Natural killer cell treated with Interleukin-12 subunit alpha and Interleukin-12 subunit beta and Interleukin-15 and Interleukin-18, amount 100 ng/mL, for 72 hours (primary cell): ENCODE results near the gene ZMIZ1. TPM values are rescaled to one million over a fixed set of nuclear protein-coding genes. Genes with fewer than 3 reads are reported as not detected.

Experiments used
- ATAC-seq, 2 donors: fragments of 150-1000 bp; cut with Tn5 transposase in 1 of 2; sonication (Bioruptor Pico), chemical (Tn5 transposase) in 1 of 2; 2 replicates each; pipeline ENCODE4 v1.10.0; 2021
- DNase-seq: peaks from one replicate; pipeline ENCODE4 v3.0.0; 2022; ENCODE audit warnings: low spot score
- H3K27ac Mint-ChIP-seq, 2 donors: 1 replicate in 1 of 2; 2 replicates in 1 of 2; pipeline ENCODE4 v1.8.0; 2022; ENCODE audit warnings: mixed read lengths in 2 of 2, mild to moderate bottlenecking in 1 of 2, moderate library complexity in 1 of 2
- H3K27me3 Mint-ChIP-seq, 2 donors: 1 replicate in 1 of 2; 2 replicates in 1 of 2; pipeline ENCODE4 v1.8.0; 2022; ENCODE audit warnings: mixed read lengths in 2 of 2
- H3K36me3 Mint-ChIP-seq: one replicate; pipeline ENCODE4 v1.8.0; 2022; ENCODE audit warnings: mixed read lengths
- H3K4me1 Mint-ChIP-seq, 2 donors: 1 replicate in 1 of 2; 2 replicates in 1 of 2; pipeline ENCODE4 v1.8.0; 2022; ENCODE audit warnings: low read depth in 2 of 2, mixed read lengths in 2 of 2, mild to moderate bottlenecking in 1 of 2
- H3K4me3 Mint-ChIP-seq: one replicate; pipeline ENCODE4 v1.8.0; 2022; ENCODE audit warnings: mixed read lengths
- H3K9me3 Mint-ChIP-seq: 2 replicates; pipeline ENCODE4 v1.8.0; 2022; ENCODE audit warnings: mixed read lengths
- total RNA-seq, 2 donors: library from RNA; stranded (reverse); gene quantifications; one replicate each; pipeline ENCODE4 v1.2.3, GENCODE V29; 2022

ZMIZ1 gene
- total RNA-seq, 2 donors from 2014 or later: 49.7 to 54.4 TPM

GRCh38 chr10:79313911-79314439 lies 245.2 kb downstream of the ZMIZ1 start:
- Mint-ChIP-seq H3K27ac (peak overlapping the region in 1 of 2 donors; percentile 79), H3K27me3 (no peaks in the 10 kb centered on the region), H3K9me3 (peaks cover 3% of the 10 kb centered on the region), H3K36me3 (no peaks in the 10 kb centered on the region), H3K4me3 (no peak overlapping the region), H3K4me1 (peaks cover 33 to 44% of the 10 kb centered on the region in 2 donors)
- ATAC-seq: no peak
- DNase-seq: no peak

GRCh38 chr10:79314761-79315601 lies 246.2 kb downstream of the ZMIZ1 start:
- Mint-ChIP-seq H3K9me3 (peaks cover 4% of the 10 kb centered on the region), H3K4me1 (peaks cover 43 to 49% of the 10 kb centered on the region in 2 donors), H3K36me3 (no peaks in the 10 kb centered on the region), H3K27ac (peak overlapping the region in 1 of 2 donors; percentile 79), H3K4me3 (no peak overlapping the region), H3K27me3 (no peaks in the 10 kb centered on the region)
- ATAC-seq (no peak), DNase-seq (peak; percentile 45)

DNA sequence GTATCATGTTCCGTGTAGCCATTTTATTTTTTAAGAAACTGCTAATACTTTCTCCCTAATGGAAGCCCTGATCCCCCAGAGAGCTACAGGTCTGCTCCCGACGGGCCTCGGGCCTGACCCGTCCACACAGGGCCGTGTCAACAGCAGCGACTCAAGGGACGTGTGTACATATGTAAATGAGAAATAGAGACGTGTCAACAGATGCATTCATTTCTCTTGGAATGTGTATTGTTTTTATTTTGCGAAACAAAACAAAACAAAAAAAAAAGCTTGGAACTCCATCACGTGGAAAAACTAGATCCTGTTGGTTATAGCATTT lies 246.8 kb downstream of the ZMIZ1 start:
- H3K4me3 Mint-ChIP-seq: no peak overlapping the region
- H3K9me3 Mint-ChIP-seq: peaks cover 4% of the 10 kb centered on the region
- ATAC-seq: no peak
- no peaks in the 10 kb centered on the region for H3K36me3 Mint-ChIP-seq
- H3K27ac Mint-ChIP-seq: peak overlapping the region in 1 of 2 donors; percentile 70
- peaks cover 49 to 55% of the 10 kb centered on the region in 2 donors for H3K4me1 Mint-ChIP-seq
- no peak for DNase-seq
- no peaks in the 10 kb centered on the region for H3K27me3 Mint-ChIP-seq

DNA sequence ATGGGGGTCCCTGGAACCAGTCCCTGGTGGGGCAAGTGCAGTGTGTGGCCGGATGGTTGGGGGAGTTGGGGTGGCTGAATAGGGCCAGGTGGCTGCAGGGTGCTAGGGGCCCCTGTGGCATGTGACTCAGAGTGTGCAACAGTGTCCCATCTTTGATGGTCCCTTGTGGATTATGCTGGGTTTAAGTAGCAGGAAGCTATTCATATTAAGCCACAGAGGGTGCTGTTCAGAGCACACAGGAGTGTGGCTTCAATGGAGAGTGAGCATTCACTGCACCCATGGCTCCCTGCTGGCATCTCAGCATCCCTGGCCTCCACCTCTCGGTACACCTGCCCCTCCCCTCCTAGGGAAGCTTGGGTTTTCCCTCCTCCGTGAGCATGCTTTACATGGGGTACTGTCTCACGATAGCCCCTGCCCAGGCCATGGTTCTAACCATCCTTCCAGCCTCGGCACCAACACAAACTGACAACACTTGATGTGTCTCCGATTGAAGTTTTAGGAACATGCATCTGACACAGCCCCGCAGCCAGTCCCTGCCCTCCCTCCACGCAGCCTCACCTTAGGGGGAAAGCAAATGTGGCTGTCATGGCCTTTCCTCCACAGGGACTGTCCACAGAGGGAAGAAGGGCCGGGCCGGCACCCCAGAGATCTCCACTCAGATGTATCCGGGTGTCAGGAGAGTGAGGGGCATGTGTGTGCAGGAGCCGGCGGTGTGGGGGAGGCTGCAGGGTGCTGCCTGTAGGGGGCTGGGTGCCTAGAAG lies 248.1 kb downstream of the ZMIZ1 start:
- Mint-ChIP-seq H3K27me3 (no peaks in the 10 kb centered on the region), H3K36me3 (no peaks in the 10 kb centered on the region), H3K4me1 (peaks cover 60 to 64% of the 10 kb centered on the region in 2 donors), H3K9me3 (peaks cover 4% of the 10 kb centered on the region), H3K4me3 (peak overlapping the region; percentile 92), H3K27ac (no peak overlapping the region)
- DNase-seq (peak; percentile 61), ATAC-seq (peak; percentile 11 to 73)

GRCh38 chr10:79318369-79318768 lies 249.6 kb downstream of the ZMIZ1 start:
- H3K4me1 Mint-ChIP-seq: peaks cover 73 to 75% of the 10 kb centered on the region in 2 donors
- no peaks in the 10 kb centered on the region for H3K27me3 Mint-ChIP-seq
- peak overlapping the region; percentile 92 for H3K4me3 Mint-ChIP-seq
- ATAC-seq: no peak
- H3K36me3 Mint-ChIP-seq: no peaks in the 10 kb centered on the region
- no peak overlapping the region for H3K27ac Mint-ChIP-seq
- peaks cover 4% of the 10 kb centered on the region for H3K9me3 Mint-ChIP-seq
- DNase-seq: no peak

DNA sequence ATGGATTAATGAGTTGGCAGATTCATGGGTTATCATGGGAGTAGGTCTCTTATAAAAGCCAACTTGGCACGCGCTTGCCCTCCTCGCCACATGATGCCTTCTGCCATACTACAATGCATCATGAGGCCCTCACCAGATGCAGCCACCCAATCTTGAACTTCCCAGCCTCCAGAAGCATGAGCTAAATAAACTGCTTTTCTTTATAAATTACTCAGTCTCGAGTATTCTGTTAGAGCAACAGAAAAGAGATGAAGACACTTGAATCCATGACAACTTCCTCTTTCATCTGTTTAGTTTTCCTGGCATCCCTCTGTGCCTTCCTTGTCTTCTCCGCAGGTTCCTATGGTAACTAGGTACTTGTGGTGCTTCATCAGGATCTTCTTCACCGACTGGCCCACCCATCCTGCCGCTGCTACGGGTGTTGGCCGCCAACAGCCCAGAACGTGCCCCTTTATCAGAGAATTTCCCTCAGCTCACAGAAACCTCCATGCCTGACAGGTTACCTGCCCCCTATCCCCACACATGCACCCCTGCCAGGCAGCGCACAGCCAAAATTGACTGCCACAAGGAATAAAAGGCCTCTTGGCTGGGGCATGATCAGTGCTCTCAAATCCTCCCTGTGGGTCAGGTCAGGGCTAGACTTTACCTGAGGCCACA lies 250.5 kb downstream of the ZMIZ1 start:
- H3K27ac Mint-ChIP-seq: no peak overlapping the region
- ATAC-seq: no peak
- no peaks in the 10 kb centered on the region for H3K36me3 Mint-ChIP-seq
- no peaks in the 10 kb centered on the region for H3K27me3 Mint-ChIP-seq
- H3K4me3 Mint-ChIP-seq: peak overlapping the region; percentile 92
- peak; percentile 32 for DNase-seq
- peaks cover 80 to 82% of the 10 kb centered on the region in 2 donors for H3K4me1 Mint-ChIP-seq
- peaks cover 4% of the 10 kb centered on the region for H3K9me3 Mint-ChIP-seq

GRCh38 chr10:79320316-79320715 lies 251.6 kb downstream of the ZMIZ1 start:
- peak; percentile 20 for DNase-seq
- Mint-ChIP-seq H3K36me3 (no peaks in the 10 kb centered on the region), H3K4me1 (peaks cover 88 to 91% of the 10 kb centered on the region in 2 donors), H3K4me3 (peak overlapping the region; percentile 92), H3K27me3 (no peaks in the 10 kb centered on the region), H3K9me3 (peaks cover 4% of the 10 kb centered on the region), H3K27ac (no peak overlapping the region)
- ATAC-seq: no peak

DNA sequence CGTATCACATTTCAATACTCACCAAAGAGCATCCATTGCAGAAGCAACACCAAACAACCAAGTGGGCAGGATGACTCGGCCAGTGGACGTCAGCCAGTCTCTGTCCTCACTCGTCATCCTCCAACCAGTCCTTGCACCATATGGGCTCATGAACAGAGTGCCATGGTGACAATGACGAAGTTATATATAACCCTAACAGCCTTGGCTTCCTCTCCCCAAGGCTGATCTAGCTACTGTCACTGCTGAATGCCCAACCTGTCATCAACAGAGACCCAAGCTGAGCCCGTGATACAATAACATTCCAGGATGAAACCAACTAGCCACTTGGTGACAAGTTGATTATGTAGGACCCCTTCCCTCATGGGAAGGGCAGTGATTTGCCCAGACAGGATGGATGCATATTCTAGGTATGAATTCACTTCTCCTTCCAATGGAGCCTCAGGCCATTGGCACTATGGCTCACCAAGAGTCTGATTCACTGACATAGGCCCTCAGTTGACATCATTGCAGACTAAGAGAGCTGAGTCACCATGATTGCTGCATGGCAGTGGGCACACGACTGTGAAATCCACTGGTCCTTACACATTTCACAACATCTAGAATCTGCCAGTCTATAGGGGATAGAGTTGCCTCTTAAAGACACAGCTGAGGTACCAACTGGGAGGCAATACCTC lies 252.2 kb downstream of the ZMIZ1 start:
- Mint-ChIP-seq H3K4me3 (peak overlapping the region; percentile 92), H3K9me3 (peaks cover 4% of the 10 kb centered on the region), H3K4me1 (peaks cover 83 to 87% of the 10 kb centered on the region in 2 donors), H3K27ac (no peak overlapping the region), H3K36me3 (no peaks in the 10 kb centered on the region), H3K27me3 (no peaks in the 10 kb centered on the region)
- DNase-seq (peak; percentile 76), ATAC-seq (peak; percentile 59 to 79)

GRCh38 chr10:79321494-79321882 lies 252.7 kb downstream of the ZMIZ1 start:
- Mint-ChIP-seq H3K36me3 (no peaks in the 10 kb centered on the region), H3K9me3 (peaks cover 4% of the 10 kb centered on the region), H3K4me3 (peak overlapping the region; percentile 92), H3K4me1 (peaks cover 80 to 83% of the 10 kb centered on the region in 2 donors), H3K27me3 (no peaks in the 10 kb centered on the region), H3K27ac (no peak overlapping the region)
- DNase-seq (peak; percentile 18), ATAC-seq (no peak)

DNA sequence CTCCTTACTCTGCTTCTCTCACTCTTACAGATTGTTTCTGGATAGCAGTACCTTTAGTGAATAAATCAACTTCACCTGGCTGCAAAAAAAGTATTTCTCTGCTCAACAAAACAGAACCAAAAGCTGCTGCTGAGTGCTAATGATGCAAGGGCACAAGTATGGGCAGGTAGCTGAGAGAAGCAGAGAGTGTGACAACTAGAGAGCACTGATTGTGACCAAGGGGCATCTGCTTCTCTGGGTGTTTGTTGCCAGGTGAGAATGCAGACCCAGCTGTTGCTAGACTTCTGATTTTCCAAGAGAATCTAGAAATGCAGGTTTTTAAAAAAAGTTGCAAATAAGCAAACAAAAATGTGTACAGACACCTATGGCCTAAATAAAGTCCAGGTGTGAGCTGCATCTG lies 253.2 kb downstream of the ZMIZ1 start:
- Mint-ChIP-seq H3K4me3 (peak overlapping the region; percentile 92), H3K27ac (no peak overlapping the region), H3K4me1 (peaks cover 76 to 78% of the 10 kb centered on the region in 2 donors), H3K36me3 (no peaks in the 10 kb centered on the region), H3K9me3 (peaks cover 4% of the 10 kb centered on the region), H3K27me3 (no peaks in the 10 kb centered on the region)
- ATAC-seq (no peak), DNase-seq (no peak)

- Mint-ChIP-seq H3K9me3 (peaks cover 4% of the 10 kb centered on the region), H3K4me3 (peak overlapping the region; percentile 92), H3K4me1 (peaks cover 66 to 69% of the 10 kb centered on the region in 2 donors), H3K27ac (no peak overlapping the region), H3K27me3 (no peaks in the 10 kb centered on the region), H3K36me3 (no peaks in the 10 kb centered on the region)
- ATAC-seq (peak; percentile 82 to 84), DNase-seq (peak; percentile 90)
These were observed 254.1 kb downstream of the ZMIZ1 start for GRCh38 chr10:79322616-79323543.

DNA sequence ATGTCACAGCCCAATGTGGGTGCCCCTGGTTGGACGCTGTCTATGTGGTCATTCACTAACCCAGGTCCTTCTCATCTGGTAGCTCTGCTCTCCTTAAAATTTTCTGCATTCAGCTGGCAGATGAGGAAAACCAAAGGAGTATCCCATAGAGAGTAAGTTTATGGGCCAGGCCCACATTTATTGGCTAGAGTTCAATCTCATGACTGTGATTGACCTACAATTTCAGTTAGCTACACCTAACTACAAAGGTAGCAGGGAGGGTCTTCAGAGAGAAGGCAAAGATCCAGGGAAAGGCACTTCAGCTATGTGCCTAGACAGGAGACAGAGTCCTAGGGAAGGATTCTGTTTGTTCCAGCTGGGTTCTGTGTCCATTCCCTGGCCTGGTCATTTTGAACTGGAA lies 254.8 kb downstream of the ZMIZ1 start:
- no peaks in the 10 kb centered on the region for H3K36me3 Mint-ChIP-seq
- H3K27ac Mint-ChIP-seq: no peak overlapping the region
- H3K9me3 Mint-ChIP-seq: peaks cover 4% of the 10 kb centered on the region
- H3K4me1 Mint-ChIP-seq: peaks cover 59 to 62% of the 10 kb centered on the region in 2 donors
- no peak for DNase-seq
- peak overlapping the region; percentile 92 for H3K4me3 Mint-ChIP-seq
- ATAC-seq: no peak
- H3K27me3 Mint-ChIP-seq: no peaks in the 10 kb centered on the region
